ENCODE measurements around the gene ANO1. TPM values are rescaled to one million over a fixed set of nuclear protein-coding genes. Genes with fewer than 3 reads are reported as not detected.

Gene ANO1
- polyA plus RNA-seq, 1 donor (not counting 4 experiments of a cell fraction or from before 2014, with no cell fraction given): 45.2 TPM

DNA sequence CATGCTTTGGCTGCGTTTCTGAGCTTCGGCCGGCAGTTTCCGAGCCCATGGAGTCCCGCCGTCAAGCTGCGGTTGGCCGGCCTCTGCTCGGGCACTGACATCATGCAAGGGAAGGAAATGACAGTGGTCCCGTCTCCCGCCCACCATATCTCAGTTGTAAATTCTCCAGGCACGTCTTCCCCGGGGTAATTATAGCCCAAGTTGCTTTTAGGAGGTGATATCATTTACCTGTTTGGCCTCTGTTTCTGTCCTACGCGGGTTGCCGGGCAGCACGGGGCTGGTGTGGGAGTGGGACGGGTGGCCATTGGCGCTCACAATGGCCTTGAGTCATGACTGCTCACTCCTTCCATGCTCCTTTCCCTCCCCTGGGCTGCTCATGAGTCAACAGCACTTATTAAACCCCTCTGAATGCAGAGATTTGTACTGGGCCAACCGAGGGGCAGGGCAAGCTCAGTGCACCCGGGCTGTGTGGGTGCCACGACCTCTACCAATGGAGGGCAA lies 4.2 kb upstream of the ANO1 start:
- Histone ChIP-seq H3K9ac (ENCODE audit: control insufficient read depth, extremely low read depth, insufficient read depth, low read length) (no peak overlapping the region), H3K9me3 (ENCODE audit: control insufficient read depth, low read depth, low read length) (no peaks in the 10 kb centered on the region), H3K79me2 (ENCODE audit: control insufficient read depth, insufficient read depth, low read length) (peaks cover 3% of the 10 kb centered on the region), H2AFZ (ENCODE audit: control insufficient read depth, low read length) (no peak overlapping the region), H3K36me3 (ENCODE audit: control insufficient read depth in 2 of 2, extremely low read depth in 1 of 2, insufficient read depth in 2 of 2, low read length in 2 of 2) (no peaks in the 10 kb centered on the region), H3K4me1 (ENCODE audit: control insufficient read depth, extremely low read depth, insufficient read depth, low read length) (no peaks in the 10 kb centered on the region), H3K4me2 (ENCODE audit: control insufficient read depth, extremely low read depth, insufficient read depth, low read depth, low read length) (no peak overlapping the region), H4K20me1 (ENCODE audit: control insufficient read depth, extremely low read depth, insufficient read depth, low read length) (no peaks in the 10 kb centered on the region), H3K27ac (ENCODE audit: control insufficient read depth, insufficient read depth, low read length) (no peak overlapping the region), H3K27me3 (ENCODE audit: control insufficient read depth, extremely low read depth, insufficient read depth, low read length) (peaks cover 22% of the 10 kb centered on the region), H3K9me1 (ENCODE audit: control insufficient read depth, extremely low read depth, insufficient read depth, low read length) (no peaks in the 10 kb centered on the region), H3K4me3 (ENCODE audit: control insufficient read depth in 2 of 3, extremely low read depth in 1 of 3, insufficient read depth in 2 of 3, low read depth in 1 of 3, low read length in 3 of 3) (no peak overlapping the region)
- dilution Hi-C loops (cut with MboI; ENCODE audit: extremely low pct_ligation_motif_present, low sequenced_read_pairs): no loop called here
- DNase-seq (ENCODE audit: low read depth, low spot score): no peak
- TF ChIP-seq, protein P1, sequence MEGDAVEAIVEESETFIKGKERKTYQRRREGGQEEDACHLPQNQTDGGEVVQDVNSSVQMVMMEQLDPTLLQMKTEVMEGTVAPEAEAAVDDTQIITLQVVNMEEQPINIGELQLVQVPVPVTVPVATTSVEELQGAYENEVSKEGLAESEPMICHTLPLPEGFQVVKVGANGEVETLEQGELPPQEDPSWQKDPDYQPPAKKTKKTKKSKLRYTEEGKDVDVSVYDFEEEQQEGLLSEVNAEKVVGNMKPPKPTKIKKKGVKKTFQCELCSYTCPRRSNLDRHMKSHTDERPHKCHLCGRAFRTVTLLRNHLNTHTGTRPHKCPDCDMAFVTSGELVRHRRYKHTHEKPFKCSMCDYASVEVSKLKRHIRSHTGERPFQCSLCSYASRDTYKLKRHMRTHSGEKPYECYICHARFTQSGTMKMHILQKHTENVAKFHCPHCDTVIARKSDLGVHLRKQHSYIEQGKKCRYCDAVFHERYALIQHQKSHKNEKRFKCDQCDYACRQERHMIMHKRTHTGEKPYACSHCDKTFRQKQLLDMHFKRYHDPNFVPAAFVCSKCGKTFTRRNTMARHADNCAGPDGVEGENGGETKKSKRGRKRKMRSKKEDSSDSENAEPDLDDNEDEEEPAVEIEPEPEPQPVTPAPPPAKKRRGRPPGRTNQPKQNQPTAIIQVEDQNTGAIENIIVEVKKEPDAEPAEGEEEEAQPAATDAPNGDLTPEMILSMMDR (optimal IDR thresholded peaks at IDR 0.05 in 1 of 3, IDR thresholded peaks at IDR 0.05 in 1 of 3, conservative IDR thresholded peaks at IDR 0.05 in 1 of 3; ENCODE audit: extremely low read depth in 1 of 3, insufficient read depth in 2 of 3, low read length in 3 of 3): no peak
- TF ChIP-seq EZH2 (IDR thresholded peaks at IDR 0.05; ENCODE audit: low read length): no peak
- no peak for FAIRE-seq

DNA sequence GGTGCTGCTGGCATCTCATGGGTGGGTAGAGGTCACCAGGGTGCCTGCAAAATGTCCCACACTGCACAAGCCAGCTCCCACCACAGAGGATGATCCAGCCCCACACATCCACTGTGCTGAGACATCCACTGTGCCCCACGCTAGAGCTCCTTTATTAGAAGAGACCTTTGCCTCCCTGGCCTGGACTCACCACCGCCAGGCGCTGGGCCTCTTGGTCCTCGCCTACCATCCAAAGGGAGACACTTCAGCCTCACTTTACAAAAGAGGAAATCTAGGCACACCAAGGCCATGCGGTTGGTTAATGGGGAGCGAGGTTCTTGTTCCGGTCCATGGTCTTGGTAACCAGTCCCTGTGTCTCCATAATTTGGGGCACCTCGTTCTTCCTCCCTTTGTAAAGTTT lies 3.4 kb upstream of the ANO1 start:
- Histone ChIP-seq H3K27me3 (ENCODE audit: control insufficient read depth, extremely low read depth, insufficient read depth, low read length) (peaks cover 26% of the 10 kb centered on the region), H3K9me3 (ENCODE audit: control insufficient read depth, low read depth, low read length) (no peaks in the 10 kb centered on the region), H3K4me2 (ENCODE audit: control insufficient read depth, extremely low read depth, insufficient read depth, low read depth, low read length) (no peak overlapping the region), H3K27ac (ENCODE audit: control insufficient read depth, insufficient read depth, low read length) (no peak overlapping the region), H3K4me1 (ENCODE audit: control insufficient read depth, extremely low read depth, insufficient read depth, low read length) (peaks cover 8% of the 10 kb centered on the region), H3K4me3 (ENCODE audit: control insufficient read depth in 2 of 3, extremely low read depth in 1 of 3, insufficient read depth in 2 of 3, low read depth in 1 of 3, low read length in 3 of 3) (no peak overlapping the region), H3K79me2 (ENCODE audit: control insufficient read depth, insufficient read depth, low read length) (peaks cover 10% of the 10 kb centered on the region), H4K20me1 (ENCODE audit: control insufficient read depth, extremely low read depth, insufficient read depth, low read length) (no peaks in the 10 kb centered on the region), H3K9me1 (ENCODE audit: control insufficient read depth, extremely low read depth, insufficient read depth, low read length) (no peaks in the 10 kb centered on the region), H2AFZ (ENCODE audit: control insufficient read depth, low read length) (no peak overlapping the region), H3K9ac (ENCODE audit: control insufficient read depth, extremely low read depth, insufficient read depth, low read length) (no peak overlapping the region), H3K36me3 (ENCODE audit: control insufficient read depth in 2 of 2, extremely low read depth in 1 of 2, insufficient read depth in 2 of 2, low read length in 2 of 2) (no peaks in the 10 kb centered on the region)
- dilution Hi-C loops (cut with MboI; ENCODE audit: extremely low pct_ligation_motif_present, low sequenced_read_pairs): no loop called here
- TF ChIP-seq, protein P1 (optimal IDR thresholded peaks at IDR 0.05 in 1 of 3, IDR thresholded peaks at IDR 0.05 in 1 of 3, conservative IDR thresholded peaks at IDR 0.05 in 1 of 3; ENCODE audit: extremely low read depth in 1 of 3, insufficient read depth in 2 of 3, low read length in 3 of 3): no peak
- no peak for TF ChIP-seq EZH2 (IDR thresholded peaks at IDR 0.05; ENCODE audit: low read length)
- FAIRE-seq: no peak
- DNase-seq (ENCODE audit: low read depth, low spot score): no peak

Measured in keratinocyte (primary cell).